Transverse colon (tissue), 4 donors: Measurements from ENCODE around the gene ELANE. TPM values are rescaled to one million over a fixed set of nuclear protein-coding genes. Genes with fewer than 3 reads are reported as not detected.

ENCODE experiments used
- DNase-seq: peaks from one replicate; pipeline ENCODE4 v3.0.0-alpha.2; 2019
- H3K27ac ChIP-seq, 4 donors: fragments of 200-600 bp; sonication (generic); 2 replicates each; pipeline ENCODE4 v1.5.1; 2016 to 2018; ENCODE audit warnings: inconsistent platforms in 4 of 4
- H3K27me3 ChIP-seq: fragments of 200-600 bp; sonication (generic); 2 replicates; pipeline ENCODE4 v1.5.1; 2017; ENCODE audit warnings: inconsistent platforms
- H3K36me3 ChIP-seq, 4 donors: fragments of 200-600 bp; sonication (generic); 2 replicates each; pipeline ENCODE4 v1.5.1; 2017 to 2019; ENCODE audit warnings: inconsistent platforms in 4 of 4
- H3K4me1 ChIP-seq, 4 donors: fragments of 200-600 bp; sonication (generic); 2 replicates each; pipeline ENCODE4 v1.5.1; 2017 to 2020; ENCODE audit warnings: inconsistent platforms in 4 of 4
- H3K4me3 ChIP-seq, 4 donors: fragments of 200-600 bp; sonication (generic); 1 replicate in 1 of 4; 2 replicates in 3 of 4; pipeline versions ENCODE4 v1.5.1 to v1.6.1; 2017 to 2019; ENCODE audit warnings: inconsistent platforms in 4 of 4
- H3K9me3 ChIP-seq, 2 donors: fragments of 200-600 bp; sonication (generic); 2 replicates each; pipeline ENCODE4 v1.5.1; 2017 to 2019; ENCODE audit warnings: inconsistent platforms in 2 of 2
- EP300 ChIP-seq: sonication (generic); formaldehyde crosslinking; IDR thresholded peaks from one replicate; pipeline ENCODE4 v1.6.1; 2017; ENCODE audit warnings: antibody characterized with exemption, low read depth
- POLR2A ChIP-seq: fragments of 450-650 bp; IDR thresholded peaks from one replicate; pipeline ENCODE4 v1.6.1; 2016; ENCODE audit warnings: antibody characterized with exemption, mild to moderate bottlenecking, moderate library complexity
- POLR2AphosphoS5 ChIP-seq, 3 donors: sonication (generic); formaldehyde crosslinking; IDR thresholded peaks; one replicate each; pipeline ENCODE4 v1.6.1; 2016; ENCODE audit warnings: antibody characterized with exemption in 3 of 3
- WGBS, 2 donors: methylation state at CpG; one replicate each; pipeline ENCODE4 v1.1.5; 2018; ENCODE audit warnings: low coverage in 1 of 2; 5-methylcytosine and 5-hydroxymethylcytosine counted together
- in situ Hi-C, 4 donors: fragments of 200-750 bp; cut with MboI; loops; one replicate each; pipeline versions ENCODE4 v1.15.0 to v1.15.1; 2017; ENCODE audit warnings: low sequenced_read_pairs in 3 of 4, low pct_ligation_motif_present in 1 of 4, low pct_unique_long_range_greater_than_20kb in 1 of 4
- intact Hi-C: fragments of 100-400 bp; cut with DNase I; formaldehyde crosslinking; loops from one replicate; pipeline ENCODE4 v1.15.1; 2023; ENCODE audit warnings: low total_unique reads
- total RNA-seq, 4 donors: library from RNA; depleted of rRNA; stranded (reverse); fragments of >200 nt; gene quantifications; one replicate each; pipeline ENCODE4 v1.1.0, GENCODE V29; 2016
- TF ChIP-seq, protein P1 (sequence below), 5 experiments: fragments of 200-600 bp in 3 of 5; fragments of 450-650 bp in 2 of 5; sonication (generic) in 3 of 5; IDR thresholded peaks; 1 replicate in 2 of 5; 2 replicates in 3 of 5; pipeline ENCODE4 v1.5.1; 2016 to 2017; ENCODE audit warnings: antibody characterized with exemption in 5 of 5, inconsistent platforms in 3 of 5, mild to moderate bottlenecking in 2 of 5, moderate library complexity in 1 of 5

ELANE gene
- total RNA-seq, 4 donors from 2014 or later: 0.79 to 2.2 TPM; not detected in 2

DNA sequence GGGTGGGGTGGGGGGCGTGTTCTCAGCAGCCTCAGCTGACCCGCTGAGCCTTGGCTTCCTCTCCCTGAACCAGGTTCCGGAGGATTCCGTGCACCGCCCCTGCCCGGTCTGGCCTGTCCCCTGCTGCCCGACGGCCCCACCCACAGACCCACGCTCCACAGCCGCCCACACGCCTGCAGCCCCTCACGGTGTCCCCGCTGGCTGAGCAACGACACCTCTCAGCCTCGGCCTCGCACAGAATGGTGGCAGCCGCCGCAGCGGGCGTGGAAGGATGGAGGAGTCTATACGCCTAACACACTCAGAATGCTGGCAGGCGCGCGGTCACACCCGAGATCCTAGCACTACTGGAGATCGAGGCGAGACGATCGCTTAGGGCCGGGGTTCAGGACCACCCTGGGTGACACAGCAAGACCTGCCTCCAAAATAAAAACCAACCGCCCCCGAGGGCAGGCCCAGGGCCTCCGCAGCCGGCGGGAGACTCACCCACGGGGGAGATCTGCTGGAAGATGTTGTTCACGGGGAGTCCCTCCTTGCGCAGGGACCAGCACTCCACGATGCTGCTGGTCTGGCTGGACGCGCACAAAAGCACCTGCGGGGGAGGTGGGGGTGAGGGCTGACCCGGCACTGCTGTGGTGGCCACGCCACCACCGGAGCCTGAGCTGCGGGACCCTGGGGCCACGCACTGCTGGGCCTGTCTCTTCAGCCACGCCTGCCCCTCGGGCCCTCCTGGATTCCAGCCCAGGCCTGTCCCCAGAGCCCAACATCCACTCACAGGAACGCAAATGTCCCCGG is 32.5 kb downstream of the ELANE start:
- 95% methylated on average over 48 of the region's 51 CpGs; no CpG with 5 or more reads in 1 of the 2 donors for WGBS, 2 donors

DNA sequence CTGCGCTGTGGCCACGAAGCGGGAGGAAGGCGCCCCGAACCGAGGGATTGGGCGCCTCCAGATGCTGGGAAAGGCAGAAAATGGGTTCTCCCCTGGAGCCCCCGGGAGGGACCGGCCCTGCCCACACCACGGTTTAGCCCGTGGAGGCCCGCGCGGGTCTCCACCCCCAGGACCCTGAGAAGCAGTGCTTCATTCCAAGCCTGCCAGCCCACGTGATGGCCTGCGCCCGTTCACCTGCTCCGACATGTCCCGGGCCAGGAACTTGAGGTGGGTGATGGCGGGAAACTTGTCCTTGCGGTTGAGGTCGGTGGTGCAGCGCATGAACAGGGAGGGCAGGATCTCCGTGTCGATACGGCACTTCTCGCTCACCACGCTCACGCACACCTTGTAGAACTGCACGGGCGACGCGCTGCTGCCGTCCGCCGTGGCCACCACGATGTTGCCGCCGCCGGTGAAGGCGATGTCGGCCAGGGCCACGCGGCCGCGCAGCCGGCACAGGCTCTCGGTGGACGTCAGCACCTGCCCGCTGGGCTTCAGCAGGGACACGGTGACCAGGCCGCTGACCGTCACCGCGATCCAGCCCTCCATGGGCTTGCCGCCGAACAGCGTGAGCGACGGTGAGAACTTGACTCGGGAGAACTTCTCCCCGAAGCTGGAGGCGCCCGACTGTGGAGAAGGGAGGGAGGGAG is 33.6 kb downstream of the ELANE start:
- Histone ChIP-seq H3K36me3 (peaks cover 0 to 43% (median 19%) of the 10 kb centered on the region in 4 donors), H3K27me3 (no peaks in the 10 kb centered on the region), H3K4me1 (no peaks in the 10 kb centered on the region), H3K27ac (no peak overlapping the region), H3K9me3 (no peaks in the 10 kb centered on the region), H3K4me3 (no peak overlapping the region)
- 97 to 100% methylated on average over 5 to 62 of the region's 64 CpGs for WGBS, 2 donors
- TF ChIP-seq, protein P1, sequence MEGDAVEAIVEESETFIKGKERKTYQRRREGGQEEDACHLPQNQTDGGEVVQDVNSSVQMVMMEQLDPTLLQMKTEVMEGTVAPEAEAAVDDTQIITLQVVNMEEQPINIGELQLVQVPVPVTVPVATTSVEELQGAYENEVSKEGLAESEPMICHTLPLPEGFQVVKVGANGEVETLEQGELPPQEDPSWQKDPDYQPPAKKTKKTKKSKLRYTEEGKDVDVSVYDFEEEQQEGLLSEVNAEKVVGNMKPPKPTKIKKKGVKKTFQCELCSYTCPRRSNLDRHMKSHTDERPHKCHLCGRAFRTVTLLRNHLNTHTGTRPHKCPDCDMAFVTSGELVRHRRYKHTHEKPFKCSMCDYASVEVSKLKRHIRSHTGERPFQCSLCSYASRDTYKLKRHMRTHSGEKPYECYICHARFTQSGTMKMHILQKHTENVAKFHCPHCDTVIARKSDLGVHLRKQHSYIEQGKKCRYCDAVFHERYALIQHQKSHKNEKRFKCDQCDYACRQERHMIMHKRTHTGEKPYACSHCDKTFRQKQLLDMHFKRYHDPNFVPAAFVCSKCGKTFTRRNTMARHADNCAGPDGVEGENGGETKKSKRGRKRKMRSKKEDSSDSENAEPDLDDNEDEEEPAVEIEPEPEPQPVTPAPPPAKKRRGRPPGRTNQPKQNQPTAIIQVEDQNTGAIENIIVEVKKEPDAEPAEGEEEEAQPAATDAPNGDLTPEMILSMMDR (IDR thresholded peaks at IDR 0.05): no peak
- TF ChIP-seq POLR2A (no peak), EP300 (no peak), POLR2AphosphoS5 (IDR thresholded peaks at IDR 0.05) (no peak)
- in situ Hi-C loops (no loop called here), intact Hi-C loops (no loop called here)
- DNase-seq: no peak

More for the DNA sequence above, 32.5 kb downstream of the ELANE start:
- no peaks in the 10 kb centered on the region for H3K9me3 ChIP-seq
- peaks cover 0 to 50% (median 18%) of the 10 kb centered on the region in 4 donors for H3K36me3 ChIP-seq
- H3K4me1 ChIP-seq: no peaks in the 10 kb centered on the region
- no peak overlapping the region for H3K27ac ChIP-seq
- no peaks in the 10 kb centered on the region for H3K27me3 ChIP-seq
- no peak overlapping the region for H3K4me3 ChIP-seq
- in situ Hi-C loops: no loop called here
- DNase-seq: no peak
- no peak for TF ChIP-seq EP300
- TF ChIP-seq, protein P1 (IDR thresholded peaks at IDR 0.05): no peak
- intact Hi-C loops: no loop called here

DNA sequence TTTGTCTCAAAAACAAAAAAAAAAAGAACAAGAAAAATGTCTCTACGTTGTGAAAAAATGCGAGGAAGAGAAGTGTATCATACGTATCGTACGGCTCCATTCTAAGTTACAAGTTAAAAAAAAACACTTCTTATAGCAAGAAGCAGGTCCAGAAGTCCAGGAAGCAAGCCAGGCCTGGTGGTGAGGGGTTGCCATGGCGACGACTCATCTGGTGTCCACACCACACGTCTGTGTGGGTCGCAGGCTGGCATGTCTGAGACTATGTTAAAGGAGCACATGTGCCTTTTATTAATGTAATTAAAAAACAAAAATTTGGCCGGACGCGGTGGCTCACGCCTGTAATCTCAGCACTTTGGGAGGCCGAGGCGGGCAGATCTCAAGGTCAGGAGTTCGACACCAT is 35.0 kb downstream of the ELANE start:
- intact Hi-C loops (no loop called here), in situ Hi-C loops (no loop called here)
- Histone ChIP-seq H3K4me1 (peaks cover 0 to 9% (median 6%) of the 10 kb centered on the region in 4 donors), H3K27me3 (no peaks in the 10 kb centered on the region), H3K9me3 (no peaks in the 10 kb centered on the region), H3K4me3 (no peak overlapping the region), H3K27ac (no peak overlapping the region), H3K36me3 (peaks cover 0 to 32% (median 15%) of the 10 kb centered on the region in 4 donors)
- no peak for DNase-seq
- WGBS, 2 donors: 82 to 91% methylated on average over 11 to 16 of the region's 16 CpGs
- TF ChIP-seq, protein P1 (IDR thresholded peaks at IDR 0.05): no peak
- TF ChIP-seq EP300 (no peak), POLR2AphosphoS5 (IDR thresholded peaks at IDR 0.05) (no peak), POLR2A (no peak)

DNA sequence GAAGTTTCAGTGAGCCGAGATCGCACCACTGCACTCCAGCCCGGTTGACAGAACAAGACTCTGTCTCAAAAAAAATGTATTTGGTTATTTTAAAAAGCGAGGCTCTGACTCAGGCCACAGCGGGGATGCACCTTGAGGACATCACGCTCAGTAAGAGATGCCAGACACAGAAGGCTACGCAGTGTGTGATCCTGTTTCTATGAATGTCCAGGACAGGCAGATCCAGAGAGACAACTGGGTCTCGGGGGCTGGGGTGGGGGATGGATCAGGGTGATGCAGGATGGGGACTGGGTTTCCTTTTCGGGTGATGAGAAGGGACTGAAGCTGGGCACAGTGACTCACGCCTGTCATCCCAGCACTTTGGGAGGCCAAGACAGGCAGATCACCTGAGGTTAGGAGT is 35.5 kb downstream of the ELANE start:
- in situ Hi-C loops: no loop called here
- Histone ChIP-seq H3K36me3 (peaks cover 0 to 27% (median 13%) of the 10 kb centered on the region in 4 donors), H3K27ac (no peak overlapping the region), H3K9me3 (no peaks in the 10 kb centered on the region), H3K27me3 (no peaks in the 10 kb centered on the region), H3K4me1 (peaks cover 0 to 12% (median 9%) of the 10 kb centered on the region in 4 donors), H3K4me3 (no peak overlapping the region)
- no peak for DNase-seq
- TF ChIP-seq POLR2AphosphoS5 (IDR thresholded peaks at IDR 0.05) (no peak), POLR2A (no peak), EP300 (no peak)
- TF ChIP-seq, protein P1 (IDR thresholded peaks at IDR 0.05): no peak
- 94 to 95% methylated on average over 4 to 10 of the region's 10 CpGs for WGBS, 2 donors
- intact Hi-C loops: no loop called here
